IMR-90 (cell line): Measurements from ENCODE around the gene PDE5A. TPM values are rescaled to one million over a fixed set of nuclear protein-coding genes. Genes with fewer than 3 reads are reported as not detected.
"Not testable (repeated sequence)": the region's sequence is repeated elsewhere in the genome, so short reads cannot be mapped to it uniquely, and the experiment has no call there.

Experiments
- ATAC-seq: fragments of 200-7000 bp; cut with Tn5 transposase; 2 replicates; pipeline ENCODE4 v1.9.1; 2020; ENCODE audit warnings: low read depth, mild to moderate bottlenecking, moderate library complexity
- BruUV-seq: library from RNA; stranded (reverse); fragments of 400-500 nt; replicated peaks from 2 replicates; lab custom pipeline; 2021; lab: Mats Ljungman, UMichigan
- CTCF ChIA-PET: fragments of 300-600 bp; formaldehyde crosslinking; extraction: SDS; loops from one replicate; lab custom pipeline; 2021; ENCODE audit warnings: antibody characterized with exemption; lab: Yijun Ruan, JAX
- POLR2A ChIA-PET: fragments of 300-600 bp; sonication (Branson Sonifier 250); formaldehyde crosslinking; loops from one replicate; lab custom pipeline; 2022; ENCODE audit warnings: antibody characterized with exemption; ENCODE audit not compliant: unreplicated experiment; lab: Charles Lee
- DNase-seq: peaks from one replicate; pipeline ENCODE4 v3.0.0; 2013
- H2AFZ ChIP-seq: replicated peaks from 2 replicates; pipeline ENCODE3; 2013; ENCODE audit warnings: low read length, mild to moderate bottlenecking; ENCODE audit not compliant: poor library complexity
- H2AK5ac ChIP-seq: 2 replicates; pipeline ENCODE4 v1.6.1; 2013; ENCODE audit warnings: low read depth, low read length, inconsistent platforms
- H2AK9ac ChIP-seq: replicated peaks from 2 replicates; pipeline ENCODE3; 2013; ENCODE audit warnings: mild to moderate bottlenecking, low read depth, low read length, moderate library complexity; ENCODE audit not compliant: poor library complexity
- H2BK120ac ChIP-seq: 2 replicates; pipeline ENCODE4 v1.6.1; 2013; ENCODE audit warnings: low read depth, low read length, inconsistent platforms
- H2BK15ac ChIP-seq: 3 replicates; pipeline ENCODE4 v1.6.1; 2013; ENCODE audit warnings: low read depth, low read length, inconsistent platforms
- H2BK20ac ChIP-seq: 2 replicates; pipeline ENCODE4 v1.6.1; 2013; ENCODE audit warnings: low read depth, mild to moderate bottlenecking, inconsistent platforms, low read length, moderate library complexity
- H2BK5ac ChIP-seq: 2 replicates; pipeline ENCODE4 v1.6.1; 2013; ENCODE audit warnings: mild to moderate bottlenecking, low read depth, low read length, inconsistent platforms; ENCODE audit not compliant: poor library complexity, severe bottlenecking
- H3K14ac ChIP-seq: replicated peaks from 2 replicates; pipeline ENCODE4 v1.6.1; 2013; ENCODE audit warnings: low read depth, low read length, inconsistent platforms
- H3K18ac ChIP-seq: 2 replicates; pipeline ENCODE4 v1.6.1; 2013; ENCODE audit warnings: low read depth, low read length, control low read depth
- H3K23ac ChIP-seq: 2 replicates; pipeline ENCODE4 v1.6.1; 2013; ENCODE audit warnings: low read depth, low read length, inconsistent platforms
- H3K27ac ChIP-seq: 2 replicates; pipeline ENCODE4 v1.5.1; 2013; ENCODE audit warnings: mild to moderate bottlenecking, control low read depth, low read length; ENCODE audit not compliant: insufficient read depth
- H3K27me3 ChIP-seq: 2 replicates; pipeline ENCODE4 v1.6.1; 2013; ENCODE audit warnings: low read length; ENCODE audit not compliant: control insufficient read depth, insufficient read depth
- H3K36me3 ChIP-seq: 2 replicates; pipeline ENCODE4 v1.6.1; 2013; ENCODE audit warnings: low read length, mixed read lengths; ENCODE audit not compliant: control insufficient read depth, insufficient read depth
- H3K4ac ChIP-seq: 2 replicates; pipeline ENCODE4 v1.6.1; 2013; ENCODE audit warnings: low read depth, low read length, inconsistent platforms
- H3K4me1 ChIP-seq: 2 replicates; pipeline ENCODE4 v1.6.1; 2013; ENCODE audit warnings: low read length, mixed read lengths; ENCODE audit not compliant: control insufficient read depth, insufficient read depth
- H3K4me2 ChIP-seq: 2 replicates; pipeline ENCODE4 v1.6.1; 2013; ENCODE audit warnings: low read depth, mild to moderate bottlenecking, control low read depth, low read length, moderate library complexity
- H3K4me3 ChIP-seq: 2 replicates; pipeline ENCODE4 v1.5.1; 2013; ENCODE audit warnings: low read depth, mild to moderate bottlenecking, control low read depth, low read length, moderate library complexity; ENCODE audit not compliant: insufficient read depth
- H3K56ac ChIP-seq: 2 replicates; pipeline ENCODE4 v1.6.1; 2013; ENCODE audit warnings: low read length, inconsistent platforms; ENCODE audit not compliant: insufficient read depth; ENCODE audit errors: extremely low read depth
- H3K79me1 ChIP-seq, 2 experiments: 2 replicates each; pipeline ENCODE4 v1.6.1; 2013; ENCODE audit warnings: low read length in 2 of 2, inconsistent platforms in 1 of 2, low read depth in 1 of 2
- H3K9ac ChIP-seq: 2 replicates; pipeline ENCODE4 v1.6.1; 2013; ENCODE audit warnings: low read depth, low read length, control low read depth
- H3K9me1 ChIP-seq: 2 replicates; pipeline ENCODE4 v1.6.1; 2013; ENCODE audit warnings: low read length, inconsistent platforms; ENCODE audit not compliant: insufficient read depth
- H3K9me3 ChIP-seq: 2 replicates; pipeline ENCODE4 v1.6.1; 2013; ENCODE audit warnings: low read length; ENCODE audit not compliant: control insufficient read depth, insufficient read depth
- H4K20me1 ChIP-seq: 2 replicates; pipeline ENCODE4 v1.6.1; 2013; ENCODE audit warnings: low read length, inconsistent platforms; ENCODE audit not compliant: insufficient read depth
- H4K5ac ChIP-seq: 2 replicates; pipeline ENCODE4 v1.6.1; 2013; ENCODE audit warnings: mild to moderate bottlenecking, low read depth, low read length, control low read depth
- H4K8ac ChIP-seq, 2 experiments: 2 replicates each; pipeline ENCODE4 v1.6.1; 2013; ENCODE audit warnings: low read depth in 2 of 2, low read length in 2 of 2, control low read depth in 1 of 2, inconsistent platforms in 1 of 2
- H4K91ac ChIP-seq: 2 replicates; pipeline ENCODE4 v1.6.1; 2013; ENCODE audit warnings: low read depth, low read length, inconsistent platforms; ENCODE audit not compliant: insufficient read depth
- dilution Hi-C: fragments of 300-500 bp; cut with HindIII; formaldehyde crosslinking; loops from one replicate; pipeline ENCODE4 v1.14.3; 2018; ENCODE audit warnings: low sequenced_read_pairs; ENCODE audit not compliant: unreplicated experiment
- in situ Hi-C: fragments of 300-500 bp; cut with MboI; formaldehyde crosslinking; loops from 3 replicates; pipeline ENCODE4 v1.14.3; 2019; ENCODE audit warnings: low sequenced_read_pairs, inconsistent platforms, mixed read lengths
- intact Hi-C: fragments of 100-400 bp; cut with micrococcal nuclease; formaldehyde crosslinking; loops from 2 replicates; pipeline ENCODE4 v1.10.0; 2022
- polyA plus RNA-seq, 3 experiments: library from polyadenylated mRNA; depleted of rRNA; stranded (reverse); fragments of >200 nt; gene quantifications; 2 replicates each; pipeline ENCODE4 v1.2.3, GENCODE V29; 2012; ENCODE audit warnings: low replicate concordance in 1 of 3
- total RNA-seq: library from RNA; depleted of rRNA; stranded (reverse); fragments of >200 nt; gene quantifications from 2 replicates; pipeline ENCODE4 v1.2.3, GENCODE V29; 2012

The PDE5A gene
- total and polyA plus RNA-seq, 2 of the 4 experiments (the other 2 are of a cell fraction) = 101 to 770 TPM

GRCh38 chr4:119470737-119471063 is 157.9 kb downstream of the PDE5A start:
- H2BK120ac ChIP-seq, H3K4me1 ChIP-seq, H3K4ac ChIP-seq, H2AK5ac ChIP-seq, H3K27ac ChIP-seq, H4K20me1 ChIP-seq, POLR2A ChIA-PET, H3K18ac ChIP-seq, H3K23ac ChIP-seq, CTCF ChIA-PET, ATAC-seq, H3K4me3 ChIP-seq, DNase-seq, dilution Hi-C loops, H2BK15ac ChIP-seq, H3K79me1 ChIP-seq, H4K5ac ChIP-seq, in situ Hi-C loops, H4K8ac ChIP-seq, H3K14ac ChIP-seq, H3K27me3 ChIP-seq, H3K56ac ChIP-seq, BruUV-seq, H3K9me3 ChIP-seq, H2AFZ ChIP-seq, H2AK9ac ChIP-seq, H3K36me3 ChIP-seq, H3K9me1 ChIP-seq, H3K4me2 ChIP-seq, H3K9ac ChIP-seq, H2BK20ac ChIP-seq, H4K91ac ChIP-seq, H2BK5ac ChIP-seq, intact Hi-C loops: not testable (repeated sequence)
